Stomach smooth muscle (tissue), 2 donors: ENCODE results near the gene RAB40C.

Experiments
- H3K27ac ChIP-seq: one replicate; pipeline ENCODE4 v1.7.0; 2013; ENCODE audit warnings: mild to moderate bottlenecking, low read length, inconsistent platforms
- H3K27me3 ChIP-seq, 2 donors: one replicate each; pipeline ENCODE4 v1.7.0; 2013; ENCODE audit warnings: low read length in 2 of 2; ENCODE audit not compliant: insufficient read depth in 2 of 2, control insufficient read depth in 1 of 2
- H3K36me3 ChIP-seq, 2 donors: one replicate each; pipeline ENCODE4 v1.7.0; 2013; ENCODE audit warnings: low read length in 2 of 2; ENCODE audit not compliant: control insufficient read depth in 2 of 2, insufficient read depth in 2 of 2
- H3K4me1 ChIP-seq: one replicate; pipeline ENCODE4 v1.7.0; 2013; ENCODE audit warnings: low read length; ENCODE audit not compliant: control insufficient read depth, insufficient read depth
- H3K4me3 ChIP-seq, 2 donors: one replicate each; pipeline ENCODE4 v1.7.0; 2013; ENCODE audit warnings: low read length in 2 of 2
- H3K9ac ChIP-seq, 2 donors: one replicate each; pipeline ENCODE4 v1.7.0; 2013; ENCODE audit warnings: low read length in 2 of 2, mild to moderate bottlenecking in 1 of 2
- H3K9me3 ChIP-seq, 2 donors: one replicate each; pipeline ENCODE4 v1.7.0; 2013; ENCODE audit warnings: low read length in 2 of 2; ENCODE audit not compliant: control insufficient read depth in 2 of 2
- donor health status: healthy.
- donor health status: Pancreatic carcinoma.

The RAB40C gene

DNA sequence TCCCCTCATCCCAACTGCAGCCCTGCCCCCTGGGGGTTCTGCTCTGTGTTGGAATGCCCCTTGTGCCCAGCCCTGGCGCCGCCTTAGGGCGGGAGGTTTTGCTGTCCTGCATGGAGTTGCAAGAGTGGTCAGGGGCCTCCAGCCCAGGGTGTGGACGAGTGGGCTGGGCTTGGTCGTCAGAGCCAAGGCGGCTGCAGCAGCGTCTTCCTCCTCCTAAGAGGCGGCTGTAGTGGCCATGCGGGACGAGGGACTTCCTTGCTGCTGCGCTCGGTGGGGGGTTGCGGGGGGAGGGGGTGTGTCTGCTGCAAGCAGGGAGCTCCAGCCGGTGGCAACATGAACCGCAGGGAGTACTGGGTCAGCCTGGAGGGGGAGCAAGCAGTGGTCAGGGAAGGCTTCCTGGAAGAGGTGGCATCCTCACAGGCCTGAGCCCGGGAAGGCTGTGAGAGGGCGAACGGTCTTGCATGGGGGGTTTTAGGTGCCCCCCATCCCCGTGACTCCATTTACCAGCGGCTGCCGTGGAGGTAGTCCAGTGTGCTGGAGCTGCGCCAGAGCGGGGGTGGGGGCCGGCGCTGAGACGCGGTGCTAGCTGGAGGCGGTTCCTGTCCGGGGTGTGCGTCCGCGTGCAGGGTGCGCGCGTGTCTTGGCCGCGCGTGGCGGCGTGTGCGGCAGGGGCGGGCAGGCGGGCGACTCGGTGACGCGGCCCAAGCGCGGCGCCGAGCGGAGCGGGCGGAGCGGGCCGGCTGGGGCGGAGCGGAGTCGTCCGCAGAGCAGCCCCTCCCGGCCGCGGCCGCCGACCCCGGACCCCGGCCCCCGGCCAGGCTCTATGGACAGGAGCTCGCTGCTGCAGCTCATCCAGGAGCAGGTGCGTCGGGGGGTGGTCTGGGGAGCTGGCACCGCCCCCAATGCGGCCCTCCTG is 85.4 kb downstream of the RAB40C start, which contains the start of gene RHBDL1:
Gene RHBDL1 (plus strand): TSS at position 704 of the 916 bp plus-strand sequence. CDS start 120 bp downstream, at position 824.
- peak within 1 kb of the TSS in 1 of 2 donors; percentile 68 for H3K4me3 ChIP-seq
- H3K4me1 ChIP-seq = peaks cover 23% of the 10 kb centered on the region
- H3K27ac ChIP-seq = no peak within 1 kb of the TSS
- H3K9ac ChIP-seq = peak within 1 kb of the TSS in 1 of 2 donors; percentile 38
- H3K27me3 ChIP-seq = peaks cover 0 to 4% of the 10 kb centered on the region in 2 donors
- no peaks in the 10 kb centered on the region for H3K9me3 ChIP-seq
- H3K36me3 ChIP-seq = peaks cover 11 to 13% of the 10 kb centered on the region in 2 donors

- Histone ChIP-seq H3K4me1 (peaks cover 27% of the 10 kb centered on the region), H3K4me3 (peak overlapping the region in 1 of 2 donors; percentile 68), H3K27ac (no peak overlapping the region), H3K27me3 (peaks cover 0 to 4% of the 10 kb centered on the region in 2 donors), H3K36me3 (peaks cover 9 to 12% of the 10 kb centered on the region in 2 donors), H3K9ac (no peak overlapping the region), H3K9me3 (no peaks in the 10 kb centered on the region)
These were observed 86.2 kb downstream of the RAB40C start for GRCh38 chr16:675884-676564.

DNA sequence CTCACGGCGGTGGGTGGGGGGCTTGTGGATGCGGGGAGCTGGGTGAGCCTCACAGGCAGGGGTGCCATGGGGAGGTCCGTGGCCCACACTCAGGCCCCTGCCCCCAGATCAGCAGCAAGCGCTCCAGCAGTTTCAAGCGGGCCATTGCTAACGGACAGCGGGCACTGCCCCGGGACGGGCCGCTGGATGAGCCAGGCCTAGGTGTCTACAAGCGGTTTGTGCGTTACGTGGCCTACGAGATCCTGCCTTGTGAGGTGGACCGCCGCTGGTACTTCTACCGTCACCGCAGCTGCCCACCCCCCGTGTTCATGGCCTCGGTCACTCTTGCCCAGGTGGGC is 86.7 kb downstream of the RAB40C start:
- H3K9ac ChIP-seq = no peak overlapping the region
- H3K4me3 ChIP-seq = no peak overlapping the region
- no peak overlapping the region for H3K27ac ChIP-seq
- peaks cover 0 to 4% of the 10 kb centered on the region in 2 donors for H3K27me3 ChIP-seq
- H3K4me1 ChIP-seq = peaks cover 32% of the 10 kb centered on the region
- H3K36me3 ChIP-seq = peaks cover 9 to 10% of the 10 kb centered on the region in 2 donors
- no peaks in the 10 kb centered on the region for H3K9me3 ChIP-seq

GRCh38 chr16:676913-677312 is 87.0 kb downstream of the RAB40C start:
- H3K27ac ChIP-seq = no peak overlapping the region
- peaks cover 11 to 13% of the 10 kb centered on the region in 2 donors for H3K36me3 ChIP-seq
- no peaks in the 10 kb centered on the region for H3K9me3 ChIP-seq
- H3K9ac ChIP-seq = no peak overlapping the region
- peaks cover 36% of the 10 kb centered on the region for H3K4me1 ChIP-seq
- H3K4me3 ChIP-seq = no peak overlapping the region
- H3K27me3 ChIP-seq = peaks cover 0 to 4% of the 10 kb centered on the region in 2 donors

GRCh38 chr16:677316-678190 is 87.7 kb downstream of the RAB40C start:
- Histone ChIP-seq H3K27ac (no peak overlapping the region), H3K9ac (no peak overlapping the region)

GRCh38 chr16:678209-678857 is 88.5 kb downstream of the RAB40C start:
- Histone ChIP-seq H3K27ac (no peak overlapping the region), H3K36me3 (peaks cover 12 to 17% of the 10 kb centered on the region in 2 donors), H3K9ac (no peak overlapping the region), H3K4me3 (no peak overlapping the region), H3K4me1 (peaks cover 50% of the 10 kb centered on the region), H3K27me3 (peaks cover 0 to 4% of the 10 kb centered on the region in 2 donors), H3K9me3 (no peaks in the 10 kb centered on the region)

More at GRCh38 chr16:677316-678190, 87.7 kb downstream of the RAB40C start:
- Histone ChIP-seq H3K4me1 (peaks cover 42% of the 10 kb centered on the region), H3K4me3 (no peak overlapping the region), H3K36me3 (peaks cover 11 to 16% of the 10 kb centered on the region in 2 donors), H3K9me3 (no peaks in the 10 kb centered on the region), H3K27me3 (peaks cover 0 to 4% of the 10 kb centered on the region in 2 donors)
